ENCODE data around the gene L3HYPDH.

The L3HYPDH gene

GRCh38 chr14:59483819-59484638, at the start of gene L3HYPDH, which contains the start of gene JKAMP:
Gene L3HYPDH (minus strand): TSS chr14:59484408. CDS start chr14:59484316, 92 bp downstream.
Gene JKAMP (plus strand): TSS chr14:59484517. CDS start chr14:59484590, 73 bp downstream.
- DNase-seq (ENCODE audit: low read depth): peak; percentile 59

- DNase-seq (ENCODE audit: low read depth): no peak
These were observed 48.2 kb upstream of the L3HYPDH start for GRCh38 chr14:59532419-59532818.

GRCh38 chr14:59530349-59530748, 46.1 kb upstream of the L3HYPDH start:
- no peak for DNase-seq (ENCODE audit: low read depth)

- DNase-seq (ENCODE audit: low read depth): no peak
These were observed 45.0 kb upstream of the L3HYPDH start for GRCh38 chr14:59529189-59529588.

- DNase-seq (ENCODE audit: low read depth): no peak
These were observed 36.0 kb upstream of the L3HYPDH start for GRCh38 chr14:59520224-59520623.

- DNase-seq (ENCODE audit: low read depth): no peak
These were observed 27.8 kb upstream of the L3HYPDH start for GRCh38 chr14:59511916-59512575.

- DNase-seq (ENCODE audit: low read depth): no peak
These were observed 26.8 kb upstream of the L3HYPDH start for GRCh38 chr14:59510966-59511365.

- DNase-seq (ENCODE audit: low read depth): no peak
These were observed 25.8 kb upstream of the L3HYPDH start for GRCh38 chr14:59510001-59510400.

GRCh38 chr14:59509101-59509500, 24.9 kb upstream of the L3HYPDH start:
- DNase-seq (ENCODE audit: low read depth): no peak

- DNase-seq (ENCODE audit: low read depth): no peak
These were observed 23.5 kb upstream of the L3HYPDH start for GRCh38 chr14:59507752-59508103.

GRCh38 chr14:59507063-59507751, 23.0 kb upstream of the L3HYPDH start:
- peak; percentile 10 for DNase-seq (ENCODE audit: low read depth)

- DNase-seq (ENCODE audit: low read depth): no peak
These were observed 19.0 kb upstream of the L3HYPDH start for GRCh38 chr14:59503256-59503655.

GRCh38 chr14:59500732-59501131, 16.5 kb upstream of the L3HYPDH start:
- DNase-seq (ENCODE audit: low read depth): no peak

- no peak for DNase-seq (ENCODE audit: low read depth)
These were observed 8.2 kb upstream of the L3HYPDH start for GRCh38 chr14:59492384-59492783.

- DNase-seq (ENCODE audit: low read depth): no peak
These were observed 6.5 kb upstream of the L3HYPDH start for GRCh38 chr14:59490756-59491155.

- DNase-seq (ENCODE audit: low read depth): peak; percentile 11
These were observed 499 bp upstream of the L3HYPDH start for GRCh38 chr14:59484639-59485175.

GRCh38 chr14:59483363-59483762, 845 bp downstream of the L3HYPDH start:
- DNase-seq (ENCODE audit: low read depth): peak; percentile 21

- DNase-seq (ENCODE audit: low read depth): peak; percentile 75
These were observed 1.5 kb downstream of the L3HYPDH start for GRCh38 chr14:59482541-59483331.

GRCh38 chr14:59481871-59482540, 2.2 kb downstream of the L3HYPDH start:
- peak; percentile 65 for DNase-seq (ENCODE audit: low read depth)

GRCh38 chr14:59481407-59481806, 2.8 kb downstream of the L3HYPDH start:
- no peak for DNase-seq (ENCODE audit: low read depth)

GRCh38 chr14:59480166-59480565, 4.0 kb downstream of the L3HYPDH start:
- DNase-seq (ENCODE audit: low read depth): no peak
